Neural progenitor cell (in vitro differentiated cells): ENCODE results near the gene DCAF4. TPM values are rescaled to one million over a fixed set of nuclear protein-coding genes. Genes with fewer than 3 reads are reported as not detected.

Source experiments
- DNase-seq: peaks from one replicate; pipeline ENCODE4 v3.0.0-alpha.2; 2016; ENCODE audit warnings: low spot score
- H2AFZ ChIP-seq: fragments of 200-600 bp; sonication (generic); replicated peaks from 2 replicates; pipeline ENCODE4 v1.6.1; 2016; ENCODE audit warnings: antibody characterized with exemption
- H3F3A ChIP-seq: fragments of 200-600 bp; sonication (generic); 2 replicates; pipeline ENCODE4 v1.6.1; 2016; ENCODE audit warnings: antibody characterized with exemption, low read depth
- H3K27ac ChIP-seq: fragments of 200-600 bp; sonication (generic); 2 replicates; pipeline ENCODE4 v1.5.1; 2016; ENCODE audit warnings: mild to moderate bottlenecking
- H3K27me3 ChIP-seq: fragments of 200-600 bp; sonication (generic); 2 replicates; pipeline ENCODE4 v1.6.1; 2016; ENCODE audit warnings: mild to moderate bottlenecking, moderate library complexity
- H3K36me3 ChIP-seq: fragments of 200-600 bp; sonication (generic); 2 replicates; pipeline ENCODE4 v1.5.1; 2016
- H3K4me1 ChIP-seq: fragments of 200-600 bp; sonication (generic); 2 replicates; pipeline ENCODE4 v1.6.1; 2016; ENCODE audit warnings: mixed run types
- H3K4me2 ChIP-seq: fragments of 200-600 bp; sonication (generic); 2 replicates; pipeline ENCODE4 v1.6.1; 2016
- H3K4me3 ChIP-seq: fragments of 200-600 bp; sonication (generic); 2 replicates; pipeline ENCODE4 v1.5.1; 2016
- H3K79me2 ChIP-seq: fragments of 200-600 bp; sonication (generic); 2 replicates; pipeline ENCODE4 v1.6.1; 2016; ENCODE audit warnings: low read depth
- H3K9ac ChIP-seq: fragments of 200-600 bp; sonication (generic); 2 replicates; pipeline ENCODE4 v1.6.1; 2016
- H3K9me3 ChIP-seq: fragments of 200-600 bp; sonication (generic); 2 replicates; pipeline ENCODE4 v1.5.1; 2016; ENCODE audit warnings: low read depth
- H4K20me1 ChIP-seq: fragments of 200-600 bp; sonication (generic); 2 replicates; pipeline ENCODE4 v1.6.1; 2016; ENCODE audit warnings: low read depth
- H3K27ac Mint-ChIP-seq: 3 replicates; pipeline ENCODE4 v1.8.0; 2021; ENCODE audit warnings: mixed read lengths
- H3K27me3 Mint-ChIP-seq: 2 replicates; pipeline ENCODE4 v1.8.0; 2022; ENCODE audit warnings: low read depth, mild to moderate bottlenecking, inconsistent platforms, moderate library complexity, mixed read lengths; ENCODE audit not compliant: insufficient read depth
- H3K36me3 Mint-ChIP-seq: 3 replicates; pipeline ENCODE4 v1.8.0; 2021; ENCODE audit warnings: mixed read lengths
- H3K4me1 Mint-ChIP-seq: 3 replicates; pipeline ENCODE4 v1.8.0; 2021; ENCODE audit warnings: mixed read lengths
- H3K4me3 Mint-ChIP-seq: 3 replicates; pipeline ENCODE4 v1.8.0; 2021; ENCODE audit warnings: mild to moderate bottlenecking, moderate library complexity, mixed read lengths
- H3K9me3 Mint-ChIP-seq: 3 replicates; pipeline ENCODE4 v1.8.0; 2020; ENCODE audit warnings: mixed read lengths
- CTCF ChIP-seq: fragments of 200-600 bp; sonication (generic); IDR thresholded peaks from 2 replicates; pipeline ENCODE4 v1.5.1; 2017; ENCODE audit warnings: antibody characterized with exemption, mild to moderate bottlenecking
- EZH2 ChIP-seq: fragments of 200-600 bp; sonication (generic); IDR thresholded peaks from 2 replicates; pipeline ENCODE4 v1.6.1; 2017; ENCODE audit warnings: antibody characterized with exemption, mild to moderate bottlenecking, moderate library complexity
- EZH2phosphoT487 ChIP-seq: fragments of 200-600 bp; sonication (generic); IDR thresholded peaks from 2 replicates; pipeline ENCODE4 v1.6.1; 2017; ENCODE audit warnings: antibody characterized with exemption
- total RNA-seq: library from RNA; depleted of rRNA; stranded (reverse); fragments of >200 nt; gene quantifications from 2 replicates; pipeline ENCODE4 v1.2.3, GENCODE V29; 2015; ENCODE audit warnings: low replicate concordance

Gene DCAF4
- total RNA-seq, 1 donor from 2014 or later: 3.7 TPM

- H3K79me2 ChIP-seq: no peaks in the 10 kb centered on the region
- H3K9ac ChIP-seq: no peak overlapping the region
- H3K36me3 ChIP-seq: no peaks in the 10 kb centered on the region
- no peak overlapping the region for H3K4me3 ChIP-seq
- H3K27me3 ChIP-seq: peaks cover 11% of the 10 kb centered on the region
- no peak overlapping the region for H3K4me2 ChIP-seq
- TF ChIP-seq EZH2phosphoT487 (no peak), EZH2 (no peak), CTCF (no peak)
- H3K27ac Mint-ChIP-seq: no peak overlapping the region
- H3F3A ChIP-seq: no peaks in the 10 kb centered on the region
- H3K27me3 Mint-ChIP-seq: peaks cover 4% of the 10 kb centered on the region
- no peak overlapping the region for H2AFZ ChIP-seq
- DNase-seq: no peak
- no peaks in the 10 kb centered on the region for H3K9me3 ChIP-seq
- H3K4me1 Mint-ChIP-seq: peaks cover 10% of the 10 kb centered on the region
- H3K4me1 ChIP-seq: peaks cover 7% of the 10 kb centered on the region
- no peak overlapping the region for H3K27ac ChIP-seq
- no peaks in the 10 kb centered on the region for H3K9me3 Mint-ChIP-seq
- no peak overlapping the region for H3K4me3 Mint-ChIP-seq
- H4K20me1 ChIP-seq: no peaks in the 10 kb centered on the region
- no peaks in the 10 kb centered on the region for H3K36me3 Mint-ChIP-seq
Measured at GRCh38 chr14:72906316-72906715, 19.9 kb upstream of the DCAF4 start.

- Histone ChIP-seq H3K4me2 (no peak overlapping the region), H2AFZ (no peak overlapping the region)
Measured at GRCh38 chr14:72906879-72907278, 19.4 kb upstream of the DCAF4 start.

GRCh38 chr14:72907886-72908285, 18.4 kb upstream of the DCAF4 start:
- Mint-ChIP-seq H3K27ac (no peak overlapping the region), H3K27me3 (peaks cover 4% of the 10 kb centered on the region), H3K4me1 (peaks cover 10% of the 10 kb centered on the region), H3K36me3 (no peaks in the 10 kb centered on the region), H3K4me3 (no peak overlapping the region), H3K9me3 (no peaks in the 10 kb centered on the region)
- no peak overlapping the region for H3K4me3 ChIP-seq
- H3K4me2 ChIP-seq: peak overlapping the region; percentile 1
- no peaks in the 10 kb centered on the region for H3K79me2 ChIP-seq
- no peak for TF ChIP-seq CTCF
- no peak for TF ChIP-seq EZH2phosphoT487
- TF ChIP-seq EZH2: no peak
- H3K4me1 ChIP-seq: peaks cover 7% of the 10 kb centered on the region
- H3K9me3 ChIP-seq: no peaks in the 10 kb centered on the region
- no peaks in the 10 kb centered on the region for H3K36me3 ChIP-seq
- H3K27ac ChIP-seq: no peak overlapping the region
- H4K20me1 ChIP-seq: no peaks in the 10 kb centered on the region
- H2AFZ ChIP-seq: no peak overlapping the region
- no peaks in the 10 kb centered on the region for H3F3A ChIP-seq
- H3K27me3 ChIP-seq: peaks cover 11% of the 10 kb centered on the region
- no peak for DNase-seq
- H3K9ac ChIP-seq: no peak overlapping the region

More at GRCh38 chr14:72906879-72907278, 19.4 kb upstream of the DCAF4 start:
- Histone ChIP-seq H3F3A (no peaks in the 10 kb centered on the region), H3K4me3 (no peak overlapping the region), H3K36me3 (no peaks in the 10 kb centered on the region), H3K27ac (no peak overlapping the region), H3K27me3 (peaks cover 11% of the 10 kb centered on the region), H3K4me1 (peaks cover 7% of the 10 kb centered on the region), H3K9me3 (no peaks in the 10 kb centered on the region), H3K9ac (no peak overlapping the region), H4K20me1 (no peaks in the 10 kb centered on the region), H3K79me2 (no peaks in the 10 kb centered on the region)
- peaks cover 10% of the 10 kb centered on the region for H3K4me1 Mint-ChIP-seq
- TF ChIP-seq CTCF: no peak
- peaks cover 4% of the 10 kb centered on the region for H3K27me3 Mint-ChIP-seq
- H3K4me3 Mint-ChIP-seq: no peak overlapping the region
- no peaks in the 10 kb centered on the region for H3K36me3 Mint-ChIP-seq
- no peak overlapping the region for H3K27ac Mint-ChIP-seq
- DNase-seq: no peak
- no peaks in the 10 kb centered on the region for H3K9me3 Mint-ChIP-seq

GRCh38 chr14:72909163-72909562, 17.1 kb upstream of the DCAF4 start:
- peaks cover 10% of the 10 kb centered on the region for H3K4me1 Mint-ChIP-seq
- Histone ChIP-seq H3F3A (no peaks in the 10 kb centered on the region), H3K79me2 (no peaks in the 10 kb centered on the region), H4K20me1 (no peaks in the 10 kb centered on the region), H3K36me3 (no peaks in the 10 kb centered on the region), H3K27me3 (peaks cover 11% of the 10 kb centered on the region), H3K4me1 (peaks cover 7% of the 10 kb centered on the region), H3K4me3 (no peak overlapping the region), H3K27ac (no peak overlapping the region), H3K9ac (no peak overlapping the region), H3K4me2 (no peak overlapping the region), H3K9me3 (no peaks in the 10 kb centered on the region), H2AFZ (no peak overlapping the region)
- H3K27me3 Mint-ChIP-seq: peaks cover 4% of the 10 kb centered on the region
- no peak for TF ChIP-seq EZH2
- no peak overlapping the region for H3K27ac Mint-ChIP-seq
- no peaks in the 10 kb centered on the region for H3K9me3 Mint-ChIP-seq
- no peak overlapping the region for H3K4me3 Mint-ChIP-seq
- no peaks in the 10 kb centered on the region for H3K36me3 Mint-ChIP-seq
- no peak for DNase-seq
